HEK293 (cell line): ENCODE results near the gene MMAB.

ENCODE experiments used
- CTCF ChIA-PET: fragments of 350-600 bp; formaldehyde crosslinking; extraction: SDS; loops from one replicate; lab custom pipeline; 2021; ENCODE audit warnings: antibody characterized with exemption; lab: Yijun Ruan, JAX
- POLR2A ChIA-PET: fragments of 300-600 bp; formaldehyde crosslinking; extraction: SDS; loops from one replicate; lab custom pipeline; 2020; ENCODE audit warnings: antibody characterized with exemption, inconsistent platforms; lab: Yijun Ruan, JAX
- H3K27ac ChIP-seq: fragments of 200-500 bp; sonication (Bioruptor generic); 2 replicates; pipeline ENCODE4 v1.5.1; 2014; ENCODE audit warnings: low read depth, low read length, control low read depth, inconsistent platforms; ENCODE audit errors: extremely low read depth
- H3K36me3 ChIP-seq, 2 experiments: fragments of 200-500 bp in 1 of 2; sonication (Bioruptor generic) in 1 of 2; 1 replicate in 1 of 2; 2 replicates in 1 of 2; pipeline ENCODE4 v1.5.1; 2014 to 2017; ENCODE audit warnings: inconsistent platforms in 2 of 2, low read length in 2 of 2; ENCODE audit not compliant: control insufficient read depth in 2 of 2, insufficient read depth in 1 of 2
- H3K4me1 ChIP-seq: fragments of 200-500 bp; sonication (Bioruptor generic); 2 replicates; pipeline ENCODE4 v1.5.1; 2014; ENCODE audit warnings: mild to moderate bottlenecking, low read length, inconsistent platforms; ENCODE audit not compliant: control insufficient read depth, insufficient read depth
- H3K4me3 ChIP-seq: 2 replicates; pipeline ENCODE4 v1.5.1; 2011; ENCODE audit warnings: low read depth, mild to moderate bottlenecking, control low read depth, low read length, moderate library complexity
- H3K9me3 ChIP-seq: fragments of 200-500 bp; sonication (Bioruptor generic); 2 replicates; pipeline ENCODE4 v1.5.1; 2014; ENCODE audit warnings: low read depth, low read length, inconsistent platforms; ENCODE audit not compliant: control insufficient read depth, insufficient read depth
- CTCF ChIP-seq: fragments of 450-650 bp; formaldehyde crosslinking; IDR thresholded peaks from 2 replicates; pipeline ENCODE4 v1.5.1; 2016; ENCODE audit warnings: missing biosample characterization, missing genetic modification characterization
- ELK4 ChIP-seq: IDR thresholded peaks from 2 replicates; pipeline ENCODE4 v1.6.1; 2011; ENCODE audit warnings: mild to moderate bottlenecking, low read depth, low read length, borderline replicate concordance
- GLI2 ChIP-seq: fragments of 450-650 bp; formaldehyde crosslinking; IDR thresholded peaks from 2 replicates; pipeline ENCODE4; 2017; ENCODE audit warnings: missing biosample characterization, missing genetic modification characterization, low read depth, borderline replicate concordance
- HOXC10 ChIP-seq: sonication (generic); formaldehyde crosslinking; IDR thresholded peaks from 2 replicates; pipeline ENCODE4 v1.8.1; 2023; ENCODE audit warnings: mild to moderate bottlenecking, missing genetic modification reagents
- HOXD13 ChIP-seq: sonication (generic); formaldehyde crosslinking; IDR thresholded peaks from 2 replicates; pipeline ENCODE4 v1.8.0; 2022; ENCODE audit warnings: missing genetic modification reagents, borderline replicate concordance
- KLF8 ChIP-seq: fragments of 450-650 bp; formaldehyde crosslinking; IDR thresholded peaks from 2 replicates; pipeline ENCODE4 v1.5.1; 2016; ENCODE audit warnings: missing biosample characterization, missing genetic modification characterization
- MZF1 ChIP-seq: fragments of 450-650 bp; formaldehyde crosslinking; IDR thresholded peaks from 2 replicates; pipeline ENCODE4 v1.5.1; 2017; ENCODE audit warnings: missing biosample characterization, missing genetic modification characterization, borderline replicate concordance
- SALL2 ChIP-seq: fragments of 450-650 bp; formaldehyde crosslinking; IDR thresholded peaks from 2 replicates; pipeline ENCODE4 v1.5.0; 2017; ENCODE audit warnings: missing biosample characterization, mild to moderate bottlenecking, missing genetic modification characterization, borderline replicate concordance
- YY2 ChIP-seq: fragments of 450-650 bp; formaldehyde crosslinking; IDR thresholded peaks from 2 replicates; pipeline ENCODE4 v1.5.1; 2016; ENCODE audit warnings: missing biosample characterization, missing genetic modification characterization
- ZBTB1 ChIP-seq: fragments of 450-650 bp; formaldehyde crosslinking; IDR thresholded peaks from 2 replicates; pipeline ENCODE4 v1.5.1; 2016; ENCODE audit warnings: missing biosample characterization, missing genetic modification characterization
- ZNF114 ChIP-seq: fragments of 450-650 bp; formaldehyde crosslinking; IDR thresholded peaks from 2 replicates; pipeline ENCODE4 v1.5.0; 2017; ENCODE audit warnings: missing biosample characterization, missing genetic modification characterization
- ZNF16 ChIP-seq: fragments of 450-650 bp; formaldehyde crosslinking; IDR thresholded peaks from 2 replicates; pipeline ENCODE4 v1.5.1; 2016; ENCODE audit warnings: low read depth, missing biosample characterization, missing genetic modification characterization
- ZNF184 ChIP-seq: fragments of 450-650 bp; IDR thresholded peaks from 2 replicates; pipeline ENCODE4 v1.5.1; 2018; ENCODE audit warnings: missing biosample characterization, mild to moderate bottlenecking, missing genetic modification characterization
- ZNF19 ChIP-seq: fragments of 450-650 bp; formaldehyde crosslinking; IDR thresholded peaks from 2 replicates; pipeline ENCODE4; 2016; ENCODE audit warnings: missing biosample characterization, missing genetic modification characterization, low read depth
- ZNF2 ChIP-seq: fragments of 450-650 bp; formaldehyde crosslinking; IDR thresholded peaks from 2 replicates; pipeline ENCODE4 v1.5.1; 2016; ENCODE audit warnings: missing biosample characterization, missing genetic modification characterization
- ZNF302 ChIP-seq: fragments of 450-650 bp; formaldehyde crosslinking; IDR thresholded peaks from 2 replicates; pipeline ENCODE4 v1.5.1; 2016; ENCODE audit warnings: missing biosample characterization, missing genetic modification characterization, low read depth
- ZNF449 ChIP-seq: fragments of 450-650 bp; formaldehyde crosslinking; IDR thresholded peaks from 2 replicates; pipeline ENCODE4 v1.5.1; 2017; ENCODE audit warnings: missing biosample characterization, mild to moderate bottlenecking, missing genetic modification characterization, moderate library complexity
- ZNF521 ChIP-seq: fragments of 450-650 bp; formaldehyde crosslinking; IDR thresholded peaks from 2 replicates; pipeline ENCODE4 v1.5.1; 2017; ENCODE audit warnings: missing biosample characterization, mild to moderate bottlenecking, missing genetic modification characterization
- ZNF658 ChIP-seq: fragments of 450-650 bp; formaldehyde crosslinking; IDR thresholded peaks from 2 replicates; pipeline ENCODE4; 2016; ENCODE audit warnings: missing biosample characterization, missing genetic modification characterization
- ZNF776 ChIP-seq: fragments of 450-650 bp; formaldehyde crosslinking; IDR thresholded peaks from 2 replicates; pipeline ENCODE4 v1.5.0; 2017; ENCODE audit warnings: missing biosample characterization, missing genetic modification characterization, borderline replicate concordance
- ZSCAN4 ChIP-seq: fragments of 450-650 bp; formaldehyde crosslinking; IDR thresholded peaks from 2 replicates; pipeline ENCODE4 v1.5.1; 2017; ENCODE audit warnings: missing biosample characterization, missing genetic modification characterization
- ZXDB ChIP-seq: fragments of 450-650 bp; formaldehyde crosslinking; IDR thresholded peaks from 2 replicates; pipeline ENCODE4 v1.5.1; 2016; ENCODE audit warnings: missing biosample characterization, missing genetic modification characterization

The MMAB gene

GRCh38 chr12:109595321-109595902 is 22.1 kb upstream of the MMAB start:
- POLR2A ChIA-PET: no interaction called here
- H3K27ac ChIP-seq: no peak overlapping the region
- CTCF ChIA-PET: interaction anchor here (0.6 to 6.1 kb wide), 5 partner anchors 13 to 186 kb away, joined by 3 to 83 read pairs (median 3); no protein-coding TSS in a partner anchor
- peaks cover 0 to 8% of the 10 kb centered on the region in 2 experiments; a peak in 2 of 3 replicates for H3K36me3 ChIP-seq
- no peaks in the 10 kb centered on the region for H3K9me3 ChIP-seq
- no peak overlapping the region for H3K4me3 ChIP-seq
- H3K4me1 ChIP-seq: no peaks in the 10 kb centered on the region
- TF ChIP-seq ZNF658 (tag by site-specific recombination) (no peak), ZNF449 (tag by site-specific recombination) (no peak), ZSCAN4 (no peak), ZNF184 (tag by site-specific recombination) (no peak), ZXDB (tag by site-specific recombination) (no peak), YY2 (no peak), SALL2 (tag by site-specific recombination) (no peak), ZNF16 (tag by site-specific recombination) (no peak), ZNF302 (tag by site-specific recombination) (no peak), HOXC10 (CRISPR knock-in tag) (no peak), ZBTB1 (no peak), ELK4 (no peak), MZF1 (tag by site-specific recombination) (no peak)

GRCh38 chr12:109594556-109595317 is 21.4 kb upstream of the MMAB start:
- POLR2A ChIA-PET: interaction anchor here (1.1 kb wide), 1 partner anchor 21 kb away, joined by 3 read pairs; the partner anchor contains the start of genes MMAB and MVK
- Histone ChIP-seq H3K27ac (no peak overlapping the region), H3K4me3 (no peak overlapping the region), H3K9me3 (no peaks in the 10 kb centered on the region), H3K36me3 (peaks cover 0 to 8% of the 10 kb centered on the region in 2 experiments; a peak in 2 of 3 replicates), H3K4me1 (no peaks in the 10 kb centered on the region)
- CTCF ChIA-PET: interaction anchor here (0.5 to 6.1 kb wide), 9 partner anchors 12 to 860 kb away, joined by 3 to 83 read pairs (median 3); no protein-coding TSS in a partner anchor
- TF ChIP-seq CTCF (no peak), HOXD13 (no peak), ZNF19 (tag by site-specific recombination) (no peak), ZNF2 (tag by site-specific recombination) (no peak), ZNF776 (tag by site-specific recombination) (no peak), KLF8 (tag by site-specific recombination) (no peak), GLI2 (tag by site-specific recombination) (no peak), ZNF521 (tag by site-specific recombination) (no peak), ZNF114 (tag by site-specific recombination) (no peak)
